Amniotic stem cell (primary cell): Measurements from ENCODE around the gene MYOM1.
"Not testable (repeated sequence)": the region's sequence is repeated elsewhere in the genome, so short reads cannot be mapped to it uniquely, and the experiment has no call there.

ENCODE experiments used
- DNase-seq: peaks from one replicate; lab custom pipeline; 2025; lab: John Stamatoyannopoulos, UW

The MYOM1 gene

GRCh38 chr18:3058328-3059191, 161.2 kb downstream of the MYOM1 start:
- no peak for DNase-seq

- no peak for DNase-seq
Observed at GRCh38 chr18:3057526-3057925, 162.2 kb downstream of the MYOM1 start.

GRCh38 chr18:3056311-3056710, 163.5 kb downstream of the MYOM1 start:
- no peak for DNase-seq

- no peak for DNase-seq
Observed at GRCh38 chr18:3055816-3056215, 164.0 kb downstream of the MYOM1 start.

- DNase-seq = no peak
Observed at GRCh38 chr18:3055186-3055728, 164.5 kb downstream of the MYOM1 start.

GRCh38 chr18:3054780-3055179, 165.0 kb downstream of the MYOM1 start:
- no peak for DNase-seq

GRCh38 chr18:3054214-3054613, 165.6 kb downstream of the MYOM1 start:
- no peak for DNase-seq

GRCh38 chr18:3053081-3053480, 166.7 kb downstream of the MYOM1 start:
- no peak for DNase-seq

GRCh38 chr18:3052411-3052758, 167.4 kb downstream of the MYOM1 start:
- DNase-seq = no peak

GRCh38 chr18:3051718-3052410, 167.9 kb downstream of the MYOM1 start:
- DNase-seq = no peak

GRCh38 chr18:3049897-3050454, 169.8 kb downstream of the MYOM1 start:
- not testable (repeated sequence) for DNase-seq

GRCh38 chr18:3048820-3049349, 170.9 kb downstream of the MYOM1 start:
- DNase-seq = no peak

- DNase-seq = no peak
Observed at GRCh38 chr18:3048121-3048520, 171.6 kb downstream of the MYOM1 start.

- no peak for DNase-seq
Observed at GRCh38 chr18:3046216-3046808, 173.5 kb downstream of the MYOM1 start.

GRCh38 chr18:3044931-3045698, 174.7 kb downstream of the MYOM1 start:
- DNase-seq = no peak

- no peak for DNase-seq
Observed at GRCh38 chr18:3042379-3042778, 177.4 kb downstream of the MYOM1 start.

- no peak for DNase-seq
Observed at GRCh38 chr18:3041843-3042242, 177.9 kb downstream of the MYOM1 start.

GRCh38 chr18:3040881-3041280, 178.9 kb downstream of the MYOM1 start:
- DNase-seq = no peak

GRCh38 chr18:3040173-3040572, 179.6 kb downstream of the MYOM1 start:
- no peak for DNase-seq

- DNase-seq = no peak
Observed at GRCh38 chr18:3037423-3037915, 182.3 kb downstream of the MYOM1 start.

GRCh38 chr18:3036108-3036507, 183.7 kb downstream of the MYOM1 start:
- no peak for DNase-seq
